GM12875 (cell line): Measurements from ENCODE around the gene CYP2J2.

Source experiments
- H3K4me3 ChIP-seq: one replicate; pipeline ENCODE4 v1.5.1; 2011; ENCODE audit warnings: low read depth, low read length, control low read depth
- CTCF ChIP-seq: IDR thresholded peaks from 2 replicates; pipeline ENCODE4 v1.5.1; 2011; ENCODE audit warnings: low read depth, mild to moderate bottlenecking, control low read depth, inconsistent platforms, low read length, moderate library complexity, borderline replicate concordance; ENCODE audit not compliant: insufficient read depth

The CYP2J2 gene

DNA sequence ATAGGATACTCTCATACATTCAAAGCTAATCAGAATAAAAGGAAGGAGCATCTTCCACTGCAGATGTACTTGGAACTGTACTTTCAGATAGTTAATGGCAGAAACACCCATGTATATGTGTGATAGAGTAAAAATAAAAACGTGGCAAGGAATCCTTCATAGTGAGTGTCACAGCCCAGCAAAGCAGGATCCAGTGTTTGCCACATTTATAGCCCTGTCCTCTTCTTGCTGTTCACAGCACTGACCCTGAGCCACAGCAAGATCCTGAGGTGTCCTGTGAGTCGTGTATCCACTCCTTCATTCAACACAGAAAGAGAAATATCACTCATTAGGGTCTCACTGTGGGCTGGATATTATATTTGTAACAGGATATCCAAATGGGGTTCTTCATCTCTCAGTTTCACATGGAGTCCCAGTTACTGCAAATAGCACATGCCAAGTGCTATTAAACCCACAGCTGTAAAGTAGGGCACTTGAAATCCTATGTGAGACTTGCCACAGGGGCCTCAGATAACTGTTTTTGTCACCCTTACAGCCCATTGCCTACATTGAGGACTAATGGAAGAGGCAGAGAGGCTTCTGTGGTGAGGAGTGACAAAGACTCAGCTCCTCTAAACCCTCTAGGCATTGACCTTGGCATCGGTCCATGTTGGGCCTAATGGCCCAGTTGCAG is 41.3 kb downstream of the CYP2J2 start:
- no peak for TF ChIP-seq CTCF

DNA sequence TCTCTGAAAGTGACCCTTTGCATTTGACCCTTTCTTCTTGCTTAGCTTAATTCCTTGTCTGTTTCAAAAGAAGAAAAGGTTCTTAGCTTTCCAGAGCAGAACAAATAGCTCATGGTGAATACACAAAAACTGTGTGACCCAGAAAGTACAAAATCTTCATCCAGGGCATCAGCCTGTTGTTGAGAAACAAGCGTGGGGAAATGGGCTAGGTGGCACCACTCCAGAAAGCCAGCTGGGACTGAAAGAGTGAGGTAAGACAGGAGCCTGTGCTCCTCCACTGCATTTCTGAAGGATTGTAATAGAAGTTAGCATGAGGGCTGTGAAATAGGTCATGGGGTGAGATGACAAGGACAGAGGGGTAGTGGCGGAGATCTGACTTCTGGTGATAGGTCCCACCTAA is 45.8 kb downstream of the CYP2J2 start:
- no peak for TF ChIP-seq CTCF
- no peak overlapping the region for H3K4me3 ChIP-seq

More for the DNA sequence above, 41.3 kb downstream of the CYP2J2 start:
- H3K4me3 ChIP-seq = no peak overlapping the region

DNA sequence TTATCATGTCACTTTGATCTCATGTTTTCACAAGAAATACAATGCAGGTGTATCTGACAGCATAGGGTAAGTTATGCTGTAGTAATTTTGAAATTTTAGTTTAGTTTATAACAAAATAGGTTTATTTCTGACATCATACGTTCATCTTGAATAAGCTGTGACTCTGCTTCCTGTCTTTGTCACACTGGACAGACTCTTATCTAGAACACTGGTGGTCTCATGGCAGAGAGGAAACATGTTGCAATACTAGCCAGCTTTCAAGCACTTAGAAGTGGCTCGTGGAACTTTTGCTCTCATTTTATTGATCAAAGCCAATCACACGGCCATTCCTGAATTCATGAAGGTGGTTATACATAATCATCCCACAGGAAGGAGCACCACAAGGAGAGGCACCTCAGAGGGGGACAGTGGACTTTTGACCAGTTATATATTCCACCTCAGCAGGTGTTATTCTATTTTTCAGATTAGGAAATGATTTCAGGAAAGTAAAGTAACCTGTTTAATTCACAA is 46.5 kb downstream of the CYP2J2 start:
- TF ChIP-seq CTCF = no peak
- H3K4me3 ChIP-seq = no peak overlapping the region

DNA sequence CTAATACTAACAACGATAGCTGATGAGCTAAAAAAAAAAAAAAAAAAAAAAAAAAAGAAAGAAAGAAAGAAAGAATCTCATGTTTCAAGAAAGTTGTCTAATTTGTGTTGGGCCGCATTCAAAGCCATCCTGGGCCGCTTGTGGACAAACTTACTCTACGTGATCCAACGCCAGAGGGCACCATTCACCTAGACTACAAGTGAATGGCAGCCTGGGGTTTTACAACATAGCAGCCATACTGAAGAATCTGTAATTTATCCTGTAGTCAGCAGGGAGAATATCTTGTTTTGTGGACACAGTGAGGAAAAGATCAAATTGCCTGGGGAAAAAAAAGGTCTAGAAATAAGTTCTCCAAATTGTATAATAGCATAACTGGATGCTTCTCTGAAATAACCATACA is 47.0 kb downstream of the CYP2J2 start:
- peak; percentile 42; the same call in 1 of the 2 replicates for TF ChIP-seq CTCF
- H3K4me3 ChIP-seq = no peak overlapping the region

DNA sequence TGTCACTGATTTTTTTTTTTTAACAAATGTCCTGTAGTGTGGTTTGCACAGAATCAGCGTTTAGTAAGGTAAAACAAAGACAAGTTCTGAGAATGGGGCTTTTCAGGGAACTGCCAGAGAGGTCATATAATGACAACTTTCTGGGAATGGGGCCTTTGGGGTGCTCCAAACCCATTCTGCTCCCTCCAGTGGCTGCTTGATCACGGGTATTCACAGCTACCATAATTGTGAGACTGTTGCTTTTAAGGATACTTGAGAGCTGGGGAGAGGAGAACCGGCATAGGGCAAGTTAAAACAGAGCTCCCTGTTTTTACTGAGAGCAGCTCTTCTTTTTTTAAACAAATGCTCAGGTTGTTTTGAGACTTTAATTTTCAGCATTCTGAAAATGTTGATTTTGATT is 48.2 kb downstream of the CYP2J2 start:
- no peak overlapping the region for H3K4me3 ChIP-seq
- TF ChIP-seq CTCF = no peak

DNA sequence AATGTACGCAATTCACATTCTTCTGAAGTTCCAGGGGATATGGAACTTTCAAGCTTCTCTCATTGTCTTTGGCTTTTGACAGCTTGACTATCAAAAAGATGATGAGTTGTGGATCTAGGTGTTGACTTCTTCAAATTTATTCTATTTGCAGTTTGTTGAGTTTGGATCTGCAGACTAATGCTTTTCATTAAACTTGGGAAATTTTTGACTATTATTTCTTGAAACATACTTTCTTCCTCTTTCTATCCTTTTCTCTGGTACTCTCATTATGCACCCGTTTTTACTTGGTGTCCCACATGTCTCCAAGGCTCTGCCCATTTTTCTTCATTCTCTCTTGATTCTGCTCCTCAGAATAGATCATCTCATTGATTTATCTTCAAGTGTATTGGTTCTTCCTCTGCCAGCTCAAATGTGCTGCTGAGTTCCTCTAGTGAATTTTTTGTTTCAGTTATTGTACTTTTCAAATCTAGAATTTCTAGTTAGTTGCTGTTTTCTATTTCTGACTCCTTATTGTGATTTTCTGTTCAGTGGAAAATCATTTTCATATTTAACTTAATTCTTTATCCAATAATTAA is 49.4 kb downstream of the CYP2J2 start:
- no peak overlapping the region for H3K4me3 ChIP-seq
- TF ChIP-seq CTCF = no peak

DNA sequence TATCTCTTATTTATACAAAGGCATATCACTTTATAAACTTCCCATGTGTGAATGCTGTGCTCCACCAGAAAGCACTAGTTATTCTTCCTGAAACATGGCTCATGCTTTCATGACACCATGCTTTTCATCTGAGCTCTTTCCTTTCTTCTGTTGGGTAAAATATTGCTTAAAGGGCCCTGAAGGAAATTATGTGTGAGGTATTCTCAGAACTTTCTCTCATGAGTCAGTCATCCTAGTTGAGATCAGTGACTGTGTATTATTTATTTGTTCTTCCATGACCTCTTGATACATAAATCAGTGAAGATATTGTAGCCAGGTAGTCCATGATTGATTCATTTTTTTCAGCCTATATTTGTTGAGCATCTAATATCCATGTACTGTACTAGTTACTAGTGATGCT is 54.8 kb downstream of the CYP2J2 start:
- no peak for TF ChIP-seq CTCF
- H3K4me3 ChIP-seq = no peak overlapping the region
